Measurements from ENCODE around the gene TTLL11. TPM values are rescaled to one million over a fixed set of nuclear protein-coding genes. Genes with fewer than 3 reads are reported as not detected.
A peak's percentile ranks its signal among the peaks of the same experiment; 100 is the strongest.

Gene TTLL11
- total RNA-seq, 1 experiment from 2014 or later, result 1.5 TPM

- peak; percentile 82 for DNase-seq
Observed at GRCh38 chr9:121929893-121930875, 162.9 kb downstream of the TTLL11 start.

More at GRCh38 chr9:121929893-121930875, 162.9 kb downstream of the TTLL11 start:
- H3K79me2 ChIP-seq (ENCODE audit: insufficient read depth, low read length), result no peaks in the 10 kb centered on the region
- no peak overlapping the region for H3K4ac ChIP-seq (ENCODE audit: low read depth, low read length)
- H3K4me2 ChIP-seq (ENCODE audit: insufficient read depth, insufficient read length, low read length), result no peak overlapping the region
- no peak overlapping the region for H2BK5ac ChIP-seq (ENCODE audit: insufficient read length, low read length)
- peak; percentile 78 for TF ChIP-seq CTCF (conservative IDR thresholded peaks at IDR 0.05)
- no peak overlapping the region for H2BK12ac ChIP-seq (ENCODE audit: insufficient read length, low read depth, low read length)
- H2BK20ac ChIP-seq (ENCODE audit: low read depth, low read length, poor library complexity, severe bottlenecking), result no peak overlapping the region
- H3K56ac ChIP-seq (ENCODE audit: insufficient read length, low read depth, low read length), result no peak overlapping the region
- no peak overlapping the region for H3K23ac ChIP-seq (ENCODE audit: insufficient read length, low read depth, low read length)
- H3K36me3 Mint-ChIP-seq (ENCODE audit: insufficient read depth in 1 of 3, low read depth in 3 of 3), result no peaks in the 10 kb centered on the region
- no peak overlapping the region for H3K27ac Mint-ChIP-seq
- no peak overlapping the region for H3K4me3 Mint-ChIP-seq
- no peaks in the 10 kb centered on the region for H3K9me3 ChIP-seq (ENCODE audit: control insufficient read depth, low read depth, low read length)
- H4K91ac ChIP-seq (ENCODE audit: insufficient read length, low read depth, low read length), result no peak overlapping the region
- no peak overlapping the region for H2AK5ac ChIP-seq (ENCODE audit: insufficient read length, low read length)
- H3K27ac ChIP-seq (ENCODE audit: insufficient read length, low read depth, low read length), result no peak overlapping the region
- no peaks in the 10 kb centered on the region for H3K9me3 Mint-ChIP-seq
- no peaks in the 10 kb centered on the region for H3K27me3 ChIP-seq (ENCODE audit: insufficient read depth, low read length)
- no peak overlapping the region for H3K14ac ChIP-seq (ENCODE audit: insufficient read depth, low read length)
- no peaks in the 10 kb centered on the region for H3K4me1 ChIP-seq (ENCODE audit: insufficient read depth, low read length)
- H3K4me1 Mint-ChIP-seq, result peaks cover 7 to 16% of the 10 kb centered on the region in 2 experiments
- no peak overlapping the region for H3T11ph ChIP-seq (ENCODE audit: low read length)
- H2AFZ ChIP-seq (ENCODE audit: low read length), result no peak overlapping the region
- H3K9ac ChIP-seq (ENCODE audit: extremely low read depth, insufficient read length, low read length), result no peak overlapping the region
- peaks cover 6% of the 10 kb centered on the region for H3K27me3 Mint-ChIP-seq (ENCODE audit: low read depth)
- H3K23me2 ChIP-seq (ENCODE audit: insufficient read length, low read depth, low read length, poor library complexity, severe bottlenecking), result no peaks in the 10 kb centered on the region
- H4K8ac ChIP-seq (replicated peaks; ENCODE audit: insufficient read length, low read depth, low read length), result no peak overlapping the region
- no peaks in the 10 kb centered on the region for H3K79me1 ChIP-seq (ENCODE audit: insufficient read depth, low read depth, low read length, poor library complexity, severe bottlenecking)
- H2BK15ac ChIP-seq (ENCODE audit: low read depth, low read length), result no peak overlapping the region
- H4K20me1 ChIP-seq (ENCODE audit: control insufficient read depth, insufficient read depth, insufficient read length), result no peaks in the 10 kb centered on the region
- H3K18ac ChIP-seq (ENCODE audit: insufficient read length, low read depth, low read length), result no peak overlapping the region
- no peak overlapping the region for H2BK120ac ChIP-seq (ENCODE audit: low read depth, low read length, poor library complexity, severe bottlenecking)
- H4K5ac ChIP-seq (ENCODE audit: insufficient read length, low read depth, low read length), result no peak overlapping the region
- no CpG with 5 or more reads among the region's 12 CpGs for WGBS (ENCODE audit: extremely low coverage, insufficient read length, low lambda C conversion rate)

Data from H9 (cell line).